Measurements from ENCODE around the gene RIMBP2. TPM values are rescaled to one million over a fixed set of nuclear protein-coding genes. Genes with fewer than 3 reads are reported as not detected.

RIMBP2 gene
- total RNA-seq, 4 donors from 2014 or later, result not detected

DNA sequence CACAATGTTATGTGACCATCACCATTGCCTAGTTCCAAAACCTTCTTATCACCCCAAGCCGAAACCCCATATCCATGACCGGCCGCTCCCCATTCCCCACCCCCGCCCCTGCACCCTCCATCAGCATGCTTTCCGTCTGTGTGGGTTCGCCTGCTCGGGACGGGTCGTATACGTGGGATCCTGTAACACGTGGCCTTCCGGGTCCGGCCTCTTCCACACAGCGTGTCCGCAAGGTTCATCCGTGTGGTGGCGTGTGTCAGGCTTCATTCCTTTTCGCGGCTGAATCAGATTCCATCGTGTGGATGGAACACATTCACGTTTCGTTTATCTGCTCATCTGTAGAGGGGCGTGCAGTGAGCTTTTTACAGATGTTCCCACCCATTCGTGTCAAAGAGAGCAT lies 41.4 kb downstream of the RIMBP2 start:
- TF ChIP-seq, protein P1, sequence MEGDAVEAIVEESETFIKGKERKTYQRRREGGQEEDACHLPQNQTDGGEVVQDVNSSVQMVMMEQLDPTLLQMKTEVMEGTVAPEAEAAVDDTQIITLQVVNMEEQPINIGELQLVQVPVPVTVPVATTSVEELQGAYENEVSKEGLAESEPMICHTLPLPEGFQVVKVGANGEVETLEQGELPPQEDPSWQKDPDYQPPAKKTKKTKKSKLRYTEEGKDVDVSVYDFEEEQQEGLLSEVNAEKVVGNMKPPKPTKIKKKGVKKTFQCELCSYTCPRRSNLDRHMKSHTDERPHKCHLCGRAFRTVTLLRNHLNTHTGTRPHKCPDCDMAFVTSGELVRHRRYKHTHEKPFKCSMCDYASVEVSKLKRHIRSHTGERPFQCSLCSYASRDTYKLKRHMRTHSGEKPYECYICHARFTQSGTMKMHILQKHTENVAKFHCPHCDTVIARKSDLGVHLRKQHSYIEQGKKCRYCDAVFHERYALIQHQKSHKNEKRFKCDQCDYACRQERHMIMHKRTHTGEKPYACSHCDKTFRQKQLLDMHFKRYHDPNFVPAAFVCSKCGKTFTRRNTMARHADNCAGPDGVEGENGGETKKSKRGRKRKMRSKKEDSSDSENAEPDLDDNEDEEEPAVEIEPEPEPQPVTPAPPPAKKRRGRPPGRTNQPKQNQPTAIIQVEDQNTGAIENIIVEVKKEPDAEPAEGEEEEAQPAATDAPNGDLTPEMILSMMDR (IDR thresholded peaks at IDR 0.05; ENCODE audit: low read depth), result no peak

GRCh38 chr12:130673036-130673705 lies 42.9 kb downstream of the RIMBP2 start:
- TF ChIP-seq, protein P1 (IDR thresholded peaks at IDR 0.05; ENCODE audit: low read depth), result no peak

DNA sequence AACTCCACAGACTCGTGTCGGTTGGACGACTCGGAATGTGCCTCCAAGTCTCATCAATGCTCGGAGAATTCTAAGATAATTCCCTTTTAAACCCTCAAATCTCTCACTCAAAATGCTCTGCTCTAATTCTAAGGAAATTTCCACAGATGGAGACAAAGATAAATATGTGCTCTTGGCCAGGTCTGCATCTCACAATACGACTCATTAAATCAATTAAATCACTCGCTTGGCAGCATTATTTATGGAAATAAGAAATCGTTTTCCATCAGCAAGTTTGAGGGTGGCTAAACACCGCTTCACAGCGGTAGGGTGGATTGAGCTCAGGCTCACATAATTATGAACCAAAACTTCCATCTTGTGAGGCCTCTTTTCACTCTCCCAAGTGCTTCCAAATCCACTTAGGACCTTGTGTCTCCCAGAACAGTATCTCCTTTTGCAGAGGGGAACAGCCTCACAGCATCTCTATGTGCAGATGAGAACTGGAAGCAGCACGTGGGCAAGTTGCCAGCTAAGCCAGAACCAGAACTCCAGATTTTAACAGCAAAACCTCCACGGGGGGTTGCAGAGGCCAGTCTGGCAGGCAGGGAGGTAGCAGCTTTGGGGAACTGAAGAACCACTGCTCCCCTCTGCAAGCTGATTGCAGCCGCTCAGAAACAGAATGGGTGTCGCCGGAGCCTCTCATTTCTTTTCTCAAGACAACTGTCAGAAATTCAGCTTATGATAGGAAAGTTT lies 43.8 kb downstream of the RIMBP2 start:
- TF ChIP-seq, protein P1 (IDR thresholded peaks at IDR 0.05; ENCODE audit: low read depth), result no peak

- TF ChIP-seq, protein P1 (IDR thresholded peaks at IDR 0.05; ENCODE audit: low read depth), result no peak
Measured at GRCh38 chr12:130671556-130671955, 44.5 kb downstream of the RIMBP2 start.

- TF ChIP-seq, protein P1 (IDR thresholded peaks at IDR 0.05; ENCODE audit: low read depth), result no peak
Measured at GRCh38 chr12:130669797-130670196, 46.3 kb downstream of the RIMBP2 start.

GRCh38 chr12:130669205-130669557 lies 46.9 kb downstream of the RIMBP2 start:
- TF ChIP-seq, protein P1 (IDR thresholded peaks at IDR 0.05; ENCODE audit: low read depth), result no peak

DNA sequence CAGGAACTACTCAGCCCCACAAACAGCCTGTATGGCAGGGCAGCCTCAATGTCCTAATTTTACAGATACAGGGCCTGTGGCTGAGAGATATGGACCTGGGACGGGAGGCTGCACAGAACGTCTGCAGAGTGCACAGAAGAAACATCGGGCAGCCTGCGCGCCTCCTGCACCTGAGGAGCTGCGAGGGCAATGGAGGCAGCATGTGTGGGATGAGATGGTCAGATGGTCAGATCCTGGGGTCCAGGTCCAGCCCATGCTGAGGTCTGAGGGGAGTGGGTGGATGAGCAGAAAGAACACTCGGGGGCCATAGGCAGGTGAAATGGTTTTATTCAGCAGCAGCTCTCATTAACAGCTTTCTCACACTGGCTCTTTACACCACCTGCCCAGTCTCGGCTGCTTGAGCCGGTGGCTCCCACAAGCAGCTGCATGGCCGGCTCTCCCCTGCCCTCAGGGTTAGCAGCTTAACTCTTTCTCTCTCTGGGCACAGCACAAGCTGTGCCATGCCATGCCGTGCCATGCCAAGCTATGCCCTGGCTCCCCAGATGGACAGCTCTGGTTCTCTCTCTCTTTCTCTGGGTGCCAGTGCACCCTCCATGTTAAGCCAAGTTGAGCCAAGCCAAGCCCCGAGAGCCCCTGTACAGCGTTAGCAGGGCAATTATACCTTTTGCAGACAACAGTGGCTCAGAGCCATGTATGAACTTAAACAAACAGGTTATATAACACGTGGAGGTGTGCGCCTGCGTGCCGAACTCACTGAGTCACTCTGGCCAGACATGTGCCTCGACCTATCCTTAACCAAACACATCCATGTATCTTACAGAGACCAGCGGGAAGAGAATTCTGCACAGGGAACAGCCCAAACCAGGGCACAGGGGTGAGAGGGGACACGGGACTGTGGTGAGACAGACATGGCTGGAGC lies 47.6 kb downstream of the RIMBP2 start:
- TF ChIP-seq, protein P1 (IDR thresholded peaks at IDR 0.05; ENCODE audit: low read depth), result no peak
